H9 (cell line): ENCODE data around the gene HPCAL1. TPM values are rescaled to one million over a fixed set of nuclear protein-coding genes. Genes with fewer than 3 reads are reported as not detected.

ENCODE experiments used
- DNase-seq: peaks from one replicate; pipeline ENCODE4 v3.0.0-alpha.2; 2017
- H2AFZ ChIP-seq: one replicate; pipeline ENCODE4 v1.6.1; 2013; ENCODE audit warnings: mild to moderate bottlenecking, low read length, control low read depth, moderate library complexity
- H2AK5ac ChIP-seq: 2 replicates; pipeline ENCODE4 v1.6.1; 2013; ENCODE audit warnings: low read length, control low read depth, mixed read lengths; ENCODE audit not compliant: insufficient read length
- H2BK120ac ChIP-seq: one replicate; pipeline ENCODE4 v1.6.1; 2013; ENCODE audit warnings: low read depth, mild to moderate bottlenecking, low read length, control low read depth, inconsistent platforms; ENCODE audit not compliant: poor library complexity, severe bottlenecking
- H2BK12ac ChIP-seq: 2 replicates; pipeline ENCODE4 v1.6.1; 2013; ENCODE audit warnings: low read length, control low read depth, mixed read lengths, low read depth; ENCODE audit not compliant: insufficient read length
- H2BK15ac ChIP-seq: 2 replicates; pipeline ENCODE4 v1.6.1; 2013; ENCODE audit warnings: low read depth, low read length, control low read depth
- H2BK20ac ChIP-seq: one replicate; pipeline ENCODE4 v1.6.1; 2013; ENCODE audit warnings: low read depth, mild to moderate bottlenecking, low read length, control low read depth, inconsistent platforms; ENCODE audit not compliant: poor library complexity, severe bottlenecking
- H2BK5ac ChIP-seq: 2 replicates; pipeline ENCODE4 v1.6.1; 2013; ENCODE audit warnings: low read length, control low read depth, mixed read lengths; ENCODE audit not compliant: insufficient read length
- H3K14ac ChIP-seq: 2 replicates; pipeline ENCODE4 v1.6.1; 2013; ENCODE audit warnings: low read length, control low read depth; ENCODE audit not compliant: insufficient read depth
- H3K18ac ChIP-seq: 2 replicates; pipeline ENCODE4 v1.6.1; 2013; ENCODE audit warnings: low read depth, mild to moderate bottlenecking, mixed read lengths, low read length, control low read depth; ENCODE audit not compliant: insufficient read length
- H3K23ac ChIP-seq: 2 replicates; pipeline ENCODE4 v1.6.1; 2013; ENCODE audit warnings: low read length, control low read depth, mixed read lengths, low read depth; ENCODE audit not compliant: insufficient read length
- H3K23me2 ChIP-seq: 2 replicates; pipeline ENCODE4 v1.6.1; 2013; ENCODE audit warnings: low read depth, mild to moderate bottlenecking, mixed read lengths, low read length, control low read depth; ENCODE audit not compliant: insufficient read length, poor library complexity, severe bottlenecking
- H3K27ac ChIP-seq: 2 replicates; pipeline ENCODE4 v1.5.1; 2013; ENCODE audit warnings: low read length, control low read depth, mixed read lengths, low read depth; ENCODE audit not compliant: insufficient read length
- H3K27me3 ChIP-seq: 2 replicates; pipeline ENCODE4 v1.6.1; 2013; ENCODE audit warnings: low read length, control low read depth, inconsistent platforms; ENCODE audit not compliant: insufficient read depth
- H3K4ac ChIP-seq: 2 replicates; pipeline ENCODE4 v1.6.1; 2013; ENCODE audit warnings: low read depth, mild to moderate bottlenecking, control low read depth, inconsistent platforms, low read length, moderate library complexity
- H3K4me1 ChIP-seq: 2 replicates; pipeline ENCODE4 v1.6.1; 2013; ENCODE audit warnings: low read length, control low read depth, inconsistent platforms; ENCODE audit not compliant: insufficient read depth
- H3K4me2 ChIP-seq: 2 replicates; pipeline ENCODE4 v1.6.1; 2013; ENCODE audit warnings: low read length, control low read depth, mixed read lengths; ENCODE audit not compliant: insufficient read length, insufficient read depth
- H3K56ac ChIP-seq: 2 replicates; pipeline ENCODE4 v1.6.1; 2013; ENCODE audit warnings: low read depth, mild to moderate bottlenecking, mixed read lengths, low read length, control low read depth; ENCODE audit not compliant: insufficient read length
- H3K79me1 ChIP-seq: 2 replicates; pipeline ENCODE4 v1.6.1; 2013; ENCODE audit warnings: low read depth, mild to moderate bottlenecking, moderate library complexity, low read length, control low read depth, inconsistent platforms; ENCODE audit not compliant: insufficient read depth, poor library complexity, severe bottlenecking
- H3K79me2 ChIP-seq: 2 replicates; pipeline ENCODE4 v1.6.1; 2013; ENCODE audit warnings: low read length, control low read depth, inconsistent platforms; ENCODE audit not compliant: insufficient read depth
- H3K9ac ChIP-seq: 2 replicates; pipeline ENCODE4 v1.6.1; 2013; ENCODE audit warnings: low read length, control low read depth, mixed read lengths; ENCODE audit not compliant: insufficient read length; ENCODE audit errors: extremely low read depth
- H3K9me3 ChIP-seq: one replicate; pipeline ENCODE4 v1.6.1; 2013; ENCODE audit warnings: low read depth, low read length, inconsistent platforms; ENCODE audit not compliant: control insufficient read depth
- H3T11ph ChIP-seq: one replicate; pipeline ENCODE4 v1.6.1; 2013; ENCODE audit warnings: mild to moderate bottlenecking, low read length, control low read depth, inconsistent platforms
- H4K20me1 ChIP-seq: one replicate; pipeline ENCODE4 v1.6.1; 2013; ENCODE audit not compliant: control insufficient read depth, insufficient read length, insufficient read depth
- H4K5ac ChIP-seq: 2 replicates; pipeline ENCODE4 v1.6.1; 2013; ENCODE audit warnings: low read depth, mild to moderate bottlenecking, mixed read lengths, low read length, control low read depth; ENCODE audit not compliant: insufficient read length
- H4K8ac ChIP-seq: replicated peaks from 2 replicates; pipeline ENCODE4 v1.6.1; 2013; ENCODE audit warnings: low read length, control low read depth, mixed read lengths, low read depth; ENCODE audit not compliant: insufficient read length
- H4K91ac ChIP-seq: 2 replicates; pipeline ENCODE4 v1.6.1; 2013; ENCODE audit warnings: low read depth, mild to moderate bottlenecking, moderate library complexity, mixed read lengths, low read length, control low read depth; ENCODE audit not compliant: insufficient read length
- H3K27ac Mint-ChIP-seq, 3 experiments: 2 replicates in 2 of 3; 3 replicates in 1 of 3; pipeline ENCODE4 v1.8.0; 2020 to 2021; ENCODE audit warnings: mixed read lengths in 3 of 3, mild to moderate bottlenecking in 1 of 3, moderate library complexity in 1 of 3
- H3K27me3 Mint-ChIP-seq: 2 replicates; pipeline ENCODE4 v1.8.0; 2021; ENCODE audit warnings: low read depth, mild to moderate bottlenecking, moderate library complexity, mixed read lengths
- H3K36me3 Mint-ChIP-seq, 3 experiments: 2 replicates in 2 of 3; 3 replicates in 1 of 3; pipeline ENCODE4 v1.8.0; 2020 to 2021; ENCODE audit warnings: low read depth in 3 of 3, mixed read lengths in 3 of 3; ENCODE audit not compliant: insufficient read depth in 1 of 3
- H3K4me1 Mint-ChIP-seq, 2 experiments: 2 replicates each; pipeline ENCODE4 v1.8.0; 2020; ENCODE audit warnings: mixed read lengths in 2 of 2
- H3K4me3 Mint-ChIP-seq, 2 experiments: 2 replicates in 1 of 2; 3 replicates in 1 of 2; pipeline ENCODE4 v1.8.0; 2020 to 2021; ENCODE audit warnings: mild to moderate bottlenecking in 2 of 2, mixed read lengths in 2 of 2, moderate library complexity in 1 of 2
- H3K9me3 Mint-ChIP-seq, 2 experiments: 2 replicates in 1 of 2; 3 replicates in 1 of 2; pipeline ENCODE4 v1.8.0; 2020; ENCODE audit warnings: mild to moderate bottlenecking in 2 of 2, mixed read lengths in 2 of 2, moderate library complexity in 1 of 2
- WGBS: extraction: QIAGEN DNeasy Blood & Tissue Kit; methylation state at CpG from one replicate; pipeline ENCODE4 v1.1.7; 2013; ENCODE audit warnings: missing lambda C conversion rate, low lambda C conversion rate, mixed read lengths; ENCODE audit not compliant: insufficient read length; ENCODE audit errors: extremely low coverage; 5-methylcytosine and 5-hydroxymethylcytosine counted together
- total RNA-seq: library from RNA; stranded (reverse); gene quantifications from 2 replicates; pipeline ENCODE4 v1.2.1, GENCODE V29; 2021
- TF ChIP-seq, protein P1 (sequence below): fragments of 200-600 bp; sonication (generic); conservative IDR thresholded peaks from 3 replicates; pipeline ENCODE4 v1.8.0; 2021; ENCODE audit warnings: antibody characterized with exemption, mild to moderate bottlenecking

HPCAL1 gene
- total RNA-seq, 1 experiment from 2014 or later: 4.7 TPM

DNA sequence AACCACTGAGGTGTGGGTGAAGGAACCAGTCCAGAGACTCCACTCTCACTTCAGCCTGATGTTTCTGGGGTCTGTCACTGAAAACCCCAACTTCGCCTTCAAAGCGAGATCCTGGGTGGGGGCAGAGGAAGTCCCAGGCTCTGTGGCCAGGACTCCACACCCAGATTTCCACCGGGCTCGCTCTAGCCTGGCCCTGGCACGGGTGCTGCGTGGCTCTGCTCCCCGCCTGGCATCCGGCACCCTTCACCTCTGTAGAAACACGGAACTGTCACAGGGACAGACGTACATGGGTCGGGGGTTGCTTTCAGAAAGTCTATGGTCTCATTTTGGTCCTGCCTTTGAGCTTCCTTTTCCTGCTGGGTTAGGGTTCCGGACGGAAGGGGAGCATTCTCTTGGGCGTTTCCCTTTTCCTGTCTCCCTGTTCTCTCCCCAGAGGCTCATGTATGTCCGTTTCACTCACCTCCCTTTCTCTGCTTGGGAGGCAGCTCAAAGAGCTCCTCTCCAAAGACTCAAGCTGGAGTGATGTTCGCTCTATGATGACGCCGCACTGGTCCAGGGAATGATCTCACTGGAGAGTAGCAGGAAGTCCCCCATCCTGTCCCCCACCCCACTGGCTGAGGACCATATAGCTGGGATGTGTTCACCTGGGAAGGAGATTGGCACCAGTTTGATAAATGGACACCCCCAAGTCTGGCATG lies 103.9 kb downstream of the HPCAL1 start:
- H3K9me3 ChIP-seq: no peaks in the 10 kb centered on the region
- H3K27me3 ChIP-seq: no peaks in the 10 kb centered on the region
- H3K23me2 ChIP-seq: no peaks in the 10 kb centered on the region
- no peak overlapping the region for H2AFZ ChIP-seq
- H3K23ac ChIP-seq: no peak overlapping the region
- H3K4me1 Mint-ChIP-seq: peaks cover 17 to 31% of the 10 kb centered on the region in 2 experiments
- TF ChIP-seq, protein P1, sequence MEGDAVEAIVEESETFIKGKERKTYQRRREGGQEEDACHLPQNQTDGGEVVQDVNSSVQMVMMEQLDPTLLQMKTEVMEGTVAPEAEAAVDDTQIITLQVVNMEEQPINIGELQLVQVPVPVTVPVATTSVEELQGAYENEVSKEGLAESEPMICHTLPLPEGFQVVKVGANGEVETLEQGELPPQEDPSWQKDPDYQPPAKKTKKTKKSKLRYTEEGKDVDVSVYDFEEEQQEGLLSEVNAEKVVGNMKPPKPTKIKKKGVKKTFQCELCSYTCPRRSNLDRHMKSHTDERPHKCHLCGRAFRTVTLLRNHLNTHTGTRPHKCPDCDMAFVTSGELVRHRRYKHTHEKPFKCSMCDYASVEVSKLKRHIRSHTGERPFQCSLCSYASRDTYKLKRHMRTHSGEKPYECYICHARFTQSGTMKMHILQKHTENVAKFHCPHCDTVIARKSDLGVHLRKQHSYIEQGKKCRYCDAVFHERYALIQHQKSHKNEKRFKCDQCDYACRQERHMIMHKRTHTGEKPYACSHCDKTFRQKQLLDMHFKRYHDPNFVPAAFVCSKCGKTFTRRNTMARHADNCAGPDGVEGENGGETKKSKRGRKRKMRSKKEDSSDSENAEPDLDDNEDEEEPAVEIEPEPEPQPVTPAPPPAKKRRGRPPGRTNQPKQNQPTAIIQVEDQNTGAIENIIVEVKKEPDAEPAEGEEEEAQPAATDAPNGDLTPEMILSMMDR: no peak
- no peak overlapping the region for H4K8ac ChIP-seq
- H3K79me2 ChIP-seq: no peaks in the 10 kb centered on the region
- H2BK15ac ChIP-seq: no peak overlapping the region
- H3K36me3 Mint-ChIP-seq: no peaks in the 10 kb centered on the region
- H3K9me3 Mint-ChIP-seq: no peaks in the 10 kb centered on the region
- no peak overlapping the region for H2BK120ac ChIP-seq
- H3K79me1 ChIP-seq: no peaks in the 10 kb centered on the region
- no peak overlapping the region for H3T11ph ChIP-seq
- no peaks in the 10 kb centered on the region; the same call in 1 of the 2 replicates for H3K4me1 ChIP-seq
- H3K14ac ChIP-seq: no peak overlapping the region
- H2BK20ac ChIP-seq: no peak overlapping the region
- H3K27me3 Mint-ChIP-seq: peaks cover 2% of the 10 kb centered on the region; the same call in 1 of the 2 replicates
- H4K91ac ChIP-seq: no peak overlapping the region
- no peak overlapping the region for H2AK5ac ChIP-seq
- no peak for DNase-seq
- no peak overlapping the region for H2BK12ac ChIP-seq
- no peak overlapping the region for H4K5ac ChIP-seq
- H4K20me1 ChIP-seq: peaks cover 2% of the 10 kb centered on the region
- no peak overlapping the region for H3K4ac ChIP-seq
- no peak overlapping the region for H3K18ac ChIP-seq
- H3K4me3 Mint-ChIP-seq: no peak overlapping the region
- no peak overlapping the region for H3K9ac ChIP-seq
- no peak overlapping the region for H3K4me2 ChIP-seq
- WGBS: no CpG with 5 or more reads among the region's 18 CpGs
- no peak overlapping the region for H3K27ac ChIP-seq
- peak overlapping the region in 1 of 3 experiments; percentile 52; a peak in 1 of 7 replicates for H3K27ac Mint-ChIP-seq
- no peak overlapping the region for H3K56ac ChIP-seq
- no peak overlapping the region for H2BK5ac ChIP-seq
